B cell (primary cell): Measurements from ENCODE around the gene NOS2. TPM values are rescaled to one million over a fixed set of nuclear protein-coding genes. Genes with fewer than 3 reads are reported as not detected.
"Not testable (repeated sequence)": the region's sequence is repeated elsewhere in the genome, so short reads cannot be mapped to it uniquely, and the experiment has no call there.

ENCODE experiments used
- ATAC-seq: fragments of 200-7000 bp; cut with Tn5 transposase; one replicate; pipeline ENCODE4 v1.10.0; 2021; ENCODE audit warnings: low read depth, mild to moderate bottlenecking, moderate number of reproducible peaks, moderate library complexity
- CTCF ChIA-PET: fragments of 350-600 bp; sonication (Branson Sonifier 250); formaldehyde crosslinking; loops from one replicate; lab custom pipeline; 2021; ENCODE audit warnings: antibody characterized with exemption, inconsistent platforms; lab: Charles Lee
- POLR2A ChIA-PET: fragments of 350-600 bp; sonication (Branson Sonifier 250); formaldehyde crosslinking; loops from one replicate; lab custom pipeline; 2021; ENCODE audit warnings: antibody characterized with exemption; lab: Charles Lee
- DNase-seq: peaks from one replicate; pipeline ENCODE4 v3.0.0; 2013
- H2AFZ ChIP-seq: 2 replicates; pipeline ENCODE4 v1.6.1; 2012; ENCODE audit warnings: mild to moderate bottlenecking, low read depth, low read length; ENCODE audit not compliant: insufficient read depth, poor library complexity, severe bottlenecking
- H3K27ac ChIP-seq, 2 donors: 1 replicate in 1 of 2; 2 replicates in 1 of 2; pipeline ENCODE4 v1.5.1; 2012 to 2013; ENCODE audit warnings: low read length in 2 of 2, mild to moderate bottlenecking in 2 of 2, moderate library complexity in 1 of 2
- H3K27me3 ChIP-seq, 4 experiments: fragments of 200-600 bp in 1 of 4; sonication (generic) in 1 of 4; replicated peaks in 1 of 4; 1 replicate in 2 of 4; 2 replicates in 2 of 4; pipeline versions ENCODE4 v1.6.1 to v1.7.0; 2013 to 2016; ENCODE audit warnings: low read length in 3 of 4, mild to moderate bottlenecking in 2 of 4, mixed read lengths in 1 of 4, moderate library complexity in 1 of 4; ENCODE audit not compliant: insufficient read depth in 4 of 4, control insufficient read depth in 3 of 4; ENCODE audit errors: control extremely low read depth in 1 of 4
- H3K36me3 ChIP-seq, 2 experiments: replicated peaks in 1 of 2; 1 replicate in 1 of 2; 2 replicates in 1 of 2; pipeline versions ENCODE4 v1.6.1 to v1.7.1; 2013; ENCODE audit warnings: low read length in 1 of 2; ENCODE audit not compliant: insufficient read depth in 2 of 2, control insufficient read depth in 1 of 2; ENCODE audit errors: control extremely low read depth in 1 of 2, extremely low read depth in 1 of 2
- H3K4me1 ChIP-seq, 2 donors: fragments of 200-600 bp in 1 of 2; sonication (generic) in 1 of 2; 1 replicate in 1 of 2; 2 replicates in 1 of 2; pipeline versions ENCODE4 v1.5.1 to v1.6.1; 2013 to 2017; ENCODE audit warnings: low read length in 2 of 2; ENCODE audit not compliant: control insufficient read depth in 2 of 2, insufficient read depth in 2 of 2
- H3K4me2 ChIP-seq: replicated peaks from 2 replicates; pipeline ENCODE3; 2012; ENCODE audit warnings: mild to moderate bottlenecking, low read depth, low read length; ENCODE audit not compliant: poor library complexity, severe bottlenecking
- H3K4me3 ChIP-seq, 5 experiments: fragments of 200-600 bp in 1 of 5; sonication (generic) in 1 of 5; 1 replicate in 3 of 5; 2 replicates in 2 of 5; pipeline versions ENCODE4 v1.5.1 to v1.7.0; 2011 to 2016; ENCODE audit warnings: low read length in 4 of 5, mild to moderate bottlenecking in 4 of 5, low read depth in 2 of 5, control low read depth in 1 of 5, moderate library complexity in 1 of 5; ENCODE audit not compliant: insufficient read depth in 1 of 5; ENCODE audit errors: control extremely low read depth in 1 of 5, extremely low read depth in 1 of 5
- H3K79me2 ChIP-seq: fragments of 200-600 bp; sonication (generic); one replicate; pipeline ENCODE4 v1.6.0; 2016; ENCODE audit warnings: low read length; ENCODE audit not compliant: control insufficient read depth, insufficient read depth
- H3K9ac ChIP-seq: fragments of 200-600 bp; sonication (generic); 2 replicates; pipeline ENCODE4 v1.6.1; 2017; ENCODE audit warnings: mild to moderate bottlenecking, low read length, moderate library complexity
- H3K9me3 ChIP-seq, 3 donors: one replicate each; pipeline versions ENCODE4 v1.6.1 to v1.7.1; 2013; ENCODE audit warnings: low read length in 2 of 3; ENCODE audit not compliant: control insufficient read depth in 2 of 3, insufficient read depth in 1 of 3; ENCODE audit errors: control extremely low read depth in 1 of 3
- H4K20me1 ChIP-seq: 2 replicates; pipeline ENCODE4 v1.6.0; 2012; ENCODE audit warnings: mild to moderate bottlenecking, low read length; ENCODE audit not compliant: insufficient read depth, control insufficient read depth, poor library complexity, severe bottlenecking
- H3K27ac Mint-ChIP-seq: one replicate; pipeline ENCODE4 v1.8.0; 2021; ENCODE audit warnings: mixed read lengths
- H3K27me3 Mint-ChIP-seq: one replicate; pipeline ENCODE4 v1.8.0; 2021; ENCODE audit warnings: mixed read lengths
- H3K4me1 Mint-ChIP-seq: one replicate; pipeline ENCODE4 v1.8.0; 2021; ENCODE audit warnings: mixed read lengths
- H3K4me3 Mint-ChIP-seq: one replicate; pipeline ENCODE4 v1.8.0; 2021; ENCODE audit warnings: mixed read lengths
- H3K9me3 Mint-ChIP-seq: one replicate; pipeline ENCODE4 v1.8.0; 2022; ENCODE audit warnings: mixed read lengths; ENCODE audit not compliant: insufficient read depth
- EZH2 ChIP-seq: IDR thresholded peaks from 2 replicates; pipeline ENCODE4 v1.6.1; 2012; ENCODE audit warnings: borderline replicate concordance, low read depth, mild to moderate bottlenecking, moderate library complexity, low read length; ENCODE audit not compliant: insufficient read depth, poor library complexity, severe bottlenecking
- WGBS: methylation state at CpG from one replicate; pipeline ENCODE4 v1.1.5; 2013; ENCODE audit warnings: missing lambda C conversion rate; ENCODE audit not compliant: insufficient coverage; 5-methylcytosine and 5-hydroxymethylcytosine counted together
- intact Hi-C: fragments of 100-400 bp; cut with micrococcal nuclease; formaldehyde crosslinking; loops from one replicate; pipeline ENCODE4 v1.10.0; 2022
- polyA plus RNA-seq: library from polyadenylated mRNA; depleted of rRNA; stranded (reverse); fragments of >200 nt; gene quantifications from 2 replicates; pipeline ENCODE4 v1.2.3, GENCODE V29; 2012
- total RNA-seq, 2 donors: library from RNA; stranded (reverse); fragments of 120-200 nt in 1 of 2; gene quantifications; 1 replicate in 1 of 2; 2 replicates in 1 of 2; pipeline versions ENCODE4 v1.2.3 to v1.2.4, GENCODE V29; 2013 to 2022
- TF ChIP-seq, protein P1 (sequence below): fragments of 200-600 bp; IDR thresholded peaks from one replicate; pipeline ENCODE4 v1.8.0; 2022; ENCODE audit warnings: antibody characterized with exemption, mild to moderate bottlenecking

NOS2 gene
- total and polyA plus RNA-seq, 2 donors (not counting 1 experiment from before 2014, with no cell fraction given) = 0.12 TPM

DNA sequence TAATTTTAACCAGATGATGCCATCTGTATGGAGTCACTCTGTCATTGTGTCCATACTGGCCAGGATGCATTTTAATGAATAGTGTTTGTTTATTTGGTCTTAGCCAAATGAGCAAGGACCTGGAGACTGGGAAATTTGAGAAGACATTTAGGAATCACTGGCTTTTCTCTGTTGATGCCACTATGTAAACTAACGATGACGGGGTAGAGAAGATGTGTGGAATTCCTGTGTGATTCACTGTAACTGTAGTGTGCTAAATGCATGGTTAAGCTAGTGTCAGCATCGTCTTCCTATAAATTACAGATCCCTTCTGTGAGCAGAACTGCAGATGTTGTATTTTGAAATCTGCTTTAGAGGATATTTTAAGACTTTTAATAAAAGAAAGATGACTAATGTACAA is 66.6 kb downstream of the NOS2 start:
- no peak for DNase-seq
- Mint-ChIP-seq H3K4me1 (no peaks in the 10 kb centered on the region), H3K4me3 (no peak overlapping the region), H3K27me3 (peaks cover 35% of the 10 kb centered on the region), H3K27ac (no peak overlapping the region), H3K9me3 (no peaks in the 10 kb centered on the region)
- Histone ChIP-seq H3K79me2 (no peaks in the 10 kb centered on the region), H3K27ac (no peak overlapping the region), H3K9me3 (no peaks in the 10 kb centered on the region), H3K4me2 (no peak overlapping the region), H3K27me3 (peaks cover 0 to 3% (median 2%) of the 10 kb centered on the region in 4 experiments), H4K20me1 (no peaks in the 10 kb centered on the region), H3K9ac (no peak overlapping the region), H3K36me3 (no peaks in the 10 kb centered on the region), H3K4me3 (no peak overlapping the region), H2AFZ (no peak overlapping the region), H3K4me1 (no peaks in the 10 kb centered on the region)
- ATAC-seq = no peak
- ChIA-PET POLR2A (no interaction called here), CTCF (no interaction called here)
- intact Hi-C loops = no loop called here
- WGBS = 79% methylated on average over 2 of the region's 3 CpGs
- no peak for TF ChIP-seq EZH2
- TF ChIP-seq, protein P1, sequence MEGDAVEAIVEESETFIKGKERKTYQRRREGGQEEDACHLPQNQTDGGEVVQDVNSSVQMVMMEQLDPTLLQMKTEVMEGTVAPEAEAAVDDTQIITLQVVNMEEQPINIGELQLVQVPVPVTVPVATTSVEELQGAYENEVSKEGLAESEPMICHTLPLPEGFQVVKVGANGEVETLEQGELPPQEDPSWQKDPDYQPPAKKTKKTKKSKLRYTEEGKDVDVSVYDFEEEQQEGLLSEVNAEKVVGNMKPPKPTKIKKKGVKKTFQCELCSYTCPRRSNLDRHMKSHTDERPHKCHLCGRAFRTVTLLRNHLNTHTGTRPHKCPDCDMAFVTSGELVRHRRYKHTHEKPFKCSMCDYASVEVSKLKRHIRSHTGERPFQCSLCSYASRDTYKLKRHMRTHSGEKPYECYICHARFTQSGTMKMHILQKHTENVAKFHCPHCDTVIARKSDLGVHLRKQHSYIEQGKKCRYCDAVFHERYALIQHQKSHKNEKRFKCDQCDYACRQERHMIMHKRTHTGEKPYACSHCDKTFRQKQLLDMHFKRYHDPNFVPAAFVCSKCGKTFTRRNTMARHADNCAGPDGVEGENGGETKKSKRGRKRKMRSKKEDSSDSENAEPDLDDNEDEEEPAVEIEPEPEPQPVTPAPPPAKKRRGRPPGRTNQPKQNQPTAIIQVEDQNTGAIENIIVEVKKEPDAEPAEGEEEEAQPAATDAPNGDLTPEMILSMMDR = no peak

DNA sequence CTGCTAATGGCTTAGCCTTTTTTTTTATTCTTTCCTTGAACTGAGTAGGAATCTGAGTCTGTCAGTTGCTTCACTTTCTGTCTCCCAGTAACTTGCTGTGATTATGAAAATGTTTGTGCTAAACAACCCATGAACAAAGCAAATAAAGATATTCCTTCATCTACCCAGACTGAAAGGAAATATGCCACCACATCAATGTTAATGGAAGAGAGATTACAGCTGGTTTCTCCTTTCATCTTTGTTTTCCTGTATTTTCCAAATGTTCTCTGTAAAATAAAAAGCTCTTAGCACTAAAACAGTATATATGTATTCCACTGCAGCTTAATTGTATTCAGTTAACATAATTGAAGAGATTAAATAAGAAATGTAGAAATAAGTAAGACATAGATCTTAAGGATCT is 67.6 kb downstream of the NOS2 start:
- CTCF ChIA-PET, H4K20me1 ChIP-seq, H3K27me3 ChIP-seq, H3K9me3 Mint-ChIP-seq, H3K4me3 Mint-ChIP-seq, H3K36me3 ChIP-seq, H3K4me3 ChIP-seq, H2AFZ ChIP-seq, H3K4me2 ChIP-seq, H3K9me3 ChIP-seq, H3K4me1 Mint-ChIP-seq, DNase-seq, H3K27ac Mint-ChIP-seq, H3K79me2 ChIP-seq, ATAC-seq, H3K4me1 ChIP-seq, POLR2A ChIA-PET, intact Hi-C loops, H3K27ac ChIP-seq, H3K9ac ChIP-seq: not testable (repeated sequence)
- peaks cover 36% of the 10 kb centered on the region for H3K27me3 Mint-ChIP-seq

DNA sequence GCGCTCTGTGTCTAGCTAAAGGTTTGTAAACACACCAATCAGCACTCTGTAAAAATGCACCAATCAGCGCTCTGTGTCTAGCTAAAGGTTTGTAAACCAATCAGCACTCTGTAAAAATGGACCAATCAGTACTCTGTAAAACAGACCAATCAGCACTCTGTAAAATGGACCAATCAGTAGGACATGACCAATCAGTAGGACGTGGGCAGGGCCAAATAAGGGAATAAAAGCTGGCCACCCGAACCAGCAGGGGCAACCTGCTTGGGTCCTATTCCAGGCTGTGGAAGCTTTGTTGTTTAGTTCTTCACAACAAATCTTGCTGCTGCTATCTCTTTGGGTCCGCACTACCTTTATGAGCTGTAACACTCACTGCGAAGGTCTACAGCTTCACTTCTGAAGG is 74.3 kb downstream of the NOS2 start:
- H3K9me3 Mint-ChIP-seq, H3K36me3 ChIP-seq, DNase-seq, H3K4me2 ChIP-seq, H3K27ac ChIP-seq, CTCF ChIA-PET, H3K4me1 ChIP-seq, intact Hi-C loops, H3K9ac ChIP-seq, H3K79me2 ChIP-seq, H4K20me1 ChIP-seq, ATAC-seq, H3K27ac Mint-ChIP-seq, H3K9me3 ChIP-seq, H3K4me3 ChIP-seq, H2AFZ ChIP-seq, H3K4me3 Mint-ChIP-seq, POLR2A ChIA-PET, H3K4me1 Mint-ChIP-seq, H3K27me3 ChIP-seq: not testable (repeated sequence)
- 91% methylated on average over 5 of the region's 6 CpGs for WGBS
- H3K27me3 Mint-ChIP-seq = peaks cover 40% of the 10 kb centered on the region
